Calu3 (cell line): ENCODE data around the gene MGST1. TPM values are rescaled to one million over a fixed set of nuclear protein-coding genes. Genes with fewer than 3 reads are reported as not detected.
A peak's percentile ranks its signal among the peaks of the same experiment; 100 is the strongest.

Source experiments
- BruUV-seq: library from RNA; stranded (reverse); fragments of 400-500 nt; replicated peaks from 2 replicates; lab custom pipeline; 2021; lab: Mats Ljungman, UMichigan
- CTCF ChIA-PET: fragments of 300-600 bp; sonication (Branson Sonifier 250); formaldehyde crosslinking; loops from one replicate; lab custom pipeline; 2022; ENCODE audit warnings: antibody characterized with exemption; lab: Charles Lee
- DNase-seq: peaks from one replicate; pipeline ENCODE4 v3.0.0; 2022
- H3K27ac Mint-ChIP-seq: one replicate; pipeline ENCODE4 v1.8.0; 2022; ENCODE audit warnings: mixed read lengths; ENCODE audit not compliant: unreplicated experiment
- H3K27me3 Mint-ChIP-seq: one replicate; pipeline ENCODE4 v1.8.0; 2022; ENCODE audit warnings: mixed read lengths; ENCODE audit not compliant: unreplicated experiment
- H3K36me3 Mint-ChIP-seq: one replicate; pipeline ENCODE4 v1.8.0; 2022; ENCODE audit warnings: mild to moderate bottlenecking, moderate library complexity, mixed read lengths; ENCODE audit not compliant: insufficient read depth, unreplicated experiment
- H3K4me1 Mint-ChIP-seq: one replicate; pipeline ENCODE4 v1.8.0; 2022; ENCODE audit warnings: mild to moderate bottlenecking, low read depth, mixed read lengths; ENCODE audit not compliant: unreplicated experiment
- H3K4me3 Mint-ChIP-seq: one replicate; pipeline ENCODE4 v1.8.0; 2022; ENCODE audit warnings: mild to moderate bottlenecking, low read depth, moderate library complexity, mixed read lengths; ENCODE audit not compliant: unreplicated experiment
- H3K9me3 Mint-ChIP-seq: one replicate; pipeline ENCODE4 v1.8.0; 2022; ENCODE audit warnings: low read depth, mixed read lengths; ENCODE audit not compliant: unreplicated experiment
- CTCF ChIP-seq: fragments of 200-600 bp; IDR thresholded peaks from one replicate; pipeline ENCODE4 v1.8.0; 2022; ENCODE audit warnings: antibody characterized with exemption; ENCODE audit not compliant: unreplicated experiment
- intact Hi-C: fragments of 100-400 bp; cut with micrococcal nuclease; formaldehyde crosslinking; loops from one replicate; pipeline ENCODE4 v1.10.0; 2022; ENCODE audit not compliant: unreplicated experiment
- total RNA-seq: library from RNA; stranded (reverse); gene quantifications from 2 replicates; pipeline ENCODE4 v1.2.3, GENCODE V29; 2022

Gene MGST1
- total RNA-seq, 1 experiment from 2014 or later, result 354 TPM

- DNase-seq, result no peak
- no TSS peak for BruUV-seq
- peaks cover 5% of the 10 kb centered on the region for H3K36me3 Mint-ChIP-seq
- CTCF ChIA-PET, result no interaction called here
- peaks cover 3% of the 10 kb centered on the region for H3K9me3 Mint-ChIP-seq
- H3K4me3 Mint-ChIP-seq, result no peak overlapping the region
- no peak overlapping the region for H3K27ac Mint-ChIP-seq
- H3K4me1 Mint-ChIP-seq, result peaks cover 18% of the 10 kb centered on the region
- TF ChIP-seq CTCF, result no peak
- intact Hi-C loops, result no loop called here
- no peaks in the 10 kb centered on the region for H3K27me3 Mint-ChIP-seq
These were observed 11.6 kb upstream of the MGST1 start for GRCh38 chr12:16335838-16336237.

GRCh38 chr12:16344269-16344668, 3.2 kb upstream of the MGST1 start:
- no peak for DNase-seq
- H3K4me3 Mint-ChIP-seq, result no peak overlapping the region
- H3K4me1 Mint-ChIP-seq, result peaks cover 36% of the 10 kb centered on the region
- CTCF ChIA-PET, result interaction anchor here (1.0 kb wide), 1 partner anchor 15 kb away, joined by 3 read pairs; no protein-coding TSS in a partner anchor
- intact Hi-C loops, result no loop called here
- no TSS peak for BruUV-seq
- H3K27ac Mint-ChIP-seq, result no peak overlapping the region
- H3K27me3 Mint-ChIP-seq, result no peaks in the 10 kb centered on the region
- peaks cover 2% of the 10 kb centered on the region for H3K9me3 Mint-ChIP-seq
- TF ChIP-seq CTCF, result no peak
- peaks cover 31% of the 10 kb centered on the region for H3K36me3 Mint-ChIP-seq

GRCh38 chr12:16345105-16345504, 2.3 kb upstream of the MGST1 start:
- H3K27ac Mint-ChIP-seq, result no peak overlapping the region
- no peaks in the 10 kb centered on the region for H3K27me3 Mint-ChIP-seq
- CTCF ChIA-PET, result interaction anchor here (1.0 kb wide), 1 partner anchor 15 kb away, joined by 3 read pairs; no protein-coding TSS in a partner anchor
- intact Hi-C loops, result no loop called here
- no TSS peak for BruUV-seq
- H3K4me1 Mint-ChIP-seq, result peaks cover 44% of the 10 kb centered on the region
- DNase-seq, result no peak
- no peak for TF ChIP-seq CTCF
- peaks cover 39% of the 10 kb centered on the region for H3K36me3 Mint-ChIP-seq
- H3K9me3 Mint-ChIP-seq, result peaks cover 2% of the 10 kb centered on the region
- no peak overlapping the region for H3K4me3 Mint-ChIP-seq

- H3K4me1 Mint-ChIP-seq, result peaks cover 62% of the 10 kb centered on the region
These were observed 487 bp upstream of the MGST1 start for GRCh38 chr12:16346958-16347357.

More at GRCh38 chr12:16346958-16347357, 487 bp upstream of the MGST1 start:
- H3K27me3 Mint-ChIP-seq, result no peaks in the 10 kb centered on the region
- H3K36me3 Mint-ChIP-seq, result peaks cover 50% of the 10 kb centered on the region
- peak overlapping the region; percentile 81 for H3K4me3 Mint-ChIP-seq
- BruUV-seq, result no TSS peak
- peak overlapping the region; percentile 93 for H3K27ac Mint-ChIP-seq
- DNase-seq, result no peak
- TF ChIP-seq CTCF, result no peak
- peaks cover 2% of the 10 kb centered on the region for H3K9me3 Mint-ChIP-seq
- CTCF ChIA-PET, result no interaction called here
- intact Hi-C loops, result no loop called here
